Measurements from ENCODE around the gene TNRC18. TPM values are rescaled to one million over a fixed set of nuclear protein-coding genes. Genes with fewer than 3 reads are reported as not detected.

The TNRC18 gene
- total and polyA plus RNA-seq, 8 donors = 94.4 to 164 (median 133) TPM

DNA sequence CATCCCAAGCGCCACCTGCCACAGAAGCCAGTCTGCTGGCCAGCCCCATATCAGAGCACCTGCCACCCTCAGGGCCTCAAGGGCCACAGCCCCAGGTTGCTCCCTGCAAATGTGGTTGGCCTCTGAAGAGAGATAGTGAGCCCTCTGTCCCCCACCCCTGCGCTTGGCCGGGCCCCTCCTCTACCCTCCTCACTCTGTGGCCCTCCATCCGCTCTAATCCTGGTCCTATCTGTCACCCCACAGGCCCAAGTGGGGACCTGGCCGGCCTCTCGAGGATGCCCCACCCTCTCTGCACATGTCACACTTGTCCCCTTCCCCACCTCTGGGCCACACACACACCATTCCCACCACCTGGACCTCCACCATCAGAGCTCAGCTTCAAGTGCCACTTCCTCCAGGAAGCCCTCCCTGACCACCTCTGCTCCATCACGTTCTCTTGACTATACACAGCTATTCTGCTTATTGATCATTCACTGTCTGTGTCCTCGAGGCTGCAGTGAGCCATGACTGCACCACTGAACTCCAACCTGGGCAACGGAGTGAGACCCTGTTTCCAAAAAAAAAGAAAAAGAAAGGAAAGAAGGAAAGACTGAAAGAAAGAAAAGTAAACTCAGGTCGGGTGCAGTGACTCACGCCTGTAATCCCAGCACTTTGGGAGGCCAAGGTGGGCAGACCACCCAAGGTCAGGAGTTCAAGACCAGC, 42.4 kb downstream of the TNRC18 start:
- Histone ChIP-seq H3K4me1 (peaks cover 10 to 58% of the 10 kb centered on the region in 2 donors), H3K27me3 (no peaks in the 10 kb centered on the region), H3K9me3 (no peaks in the 10 kb centered on the region), H3K36me3 (peaks cover 0 to 56% of the 10 kb centered on the region in 2 donors), H3K27ac (no peak overlapping the region), H3K4me3 (no peak overlapping the region)
- TF ChIP-seq, protein P1, sequence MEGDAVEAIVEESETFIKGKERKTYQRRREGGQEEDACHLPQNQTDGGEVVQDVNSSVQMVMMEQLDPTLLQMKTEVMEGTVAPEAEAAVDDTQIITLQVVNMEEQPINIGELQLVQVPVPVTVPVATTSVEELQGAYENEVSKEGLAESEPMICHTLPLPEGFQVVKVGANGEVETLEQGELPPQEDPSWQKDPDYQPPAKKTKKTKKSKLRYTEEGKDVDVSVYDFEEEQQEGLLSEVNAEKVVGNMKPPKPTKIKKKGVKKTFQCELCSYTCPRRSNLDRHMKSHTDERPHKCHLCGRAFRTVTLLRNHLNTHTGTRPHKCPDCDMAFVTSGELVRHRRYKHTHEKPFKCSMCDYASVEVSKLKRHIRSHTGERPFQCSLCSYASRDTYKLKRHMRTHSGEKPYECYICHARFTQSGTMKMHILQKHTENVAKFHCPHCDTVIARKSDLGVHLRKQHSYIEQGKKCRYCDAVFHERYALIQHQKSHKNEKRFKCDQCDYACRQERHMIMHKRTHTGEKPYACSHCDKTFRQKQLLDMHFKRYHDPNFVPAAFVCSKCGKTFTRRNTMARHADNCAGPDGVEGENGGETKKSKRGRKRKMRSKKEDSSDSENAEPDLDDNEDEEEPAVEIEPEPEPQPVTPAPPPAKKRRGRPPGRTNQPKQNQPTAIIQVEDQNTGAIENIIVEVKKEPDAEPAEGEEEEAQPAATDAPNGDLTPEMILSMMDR (IDR thresholded peaks at IDR 0.05) = no peak
- ATAC-seq (no peak), DNase-seq (no peak)
- intact Hi-C loops (cut with DNase I) = no loop called here

DNA sequence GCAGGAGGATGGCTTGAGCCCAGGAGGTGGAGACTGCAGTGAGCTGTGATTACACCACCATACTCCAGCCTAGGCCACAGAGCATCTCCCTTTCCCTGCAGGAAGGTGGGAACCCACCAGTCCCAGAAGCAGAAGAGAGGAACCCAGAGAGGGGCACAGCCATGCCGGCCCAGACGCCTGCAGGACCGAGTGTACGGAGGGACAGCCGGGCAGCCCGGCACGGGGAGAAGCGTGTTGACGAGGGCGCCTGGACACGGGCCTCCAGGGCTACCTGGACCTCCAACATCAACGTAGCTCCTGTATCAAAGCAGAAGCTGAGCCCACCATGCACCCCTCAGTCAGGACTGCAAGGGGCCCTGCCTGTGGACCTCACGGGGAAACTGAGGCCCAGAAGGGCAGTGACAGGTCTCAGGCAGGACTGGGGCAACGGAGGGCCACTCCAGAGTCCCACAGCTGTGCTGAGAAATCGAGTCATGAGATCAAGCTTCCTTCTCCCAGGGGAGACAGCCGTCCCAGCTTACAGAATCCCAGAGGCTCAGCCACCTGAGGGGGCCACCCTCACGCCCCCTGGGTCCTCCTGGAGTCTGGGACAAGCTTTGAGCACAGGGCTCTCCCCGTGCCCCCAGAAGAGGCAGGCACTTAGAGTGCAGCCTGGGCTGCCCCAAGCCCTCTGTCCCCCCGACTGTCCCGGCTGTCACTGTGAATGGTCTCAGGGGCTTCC, 43.1 kb downstream of the TNRC18 start:
- peaks cover 0 to 56% of the 10 kb centered on the region in 2 donors for H3K36me3 ChIP-seq
- H3K9me3 ChIP-seq = no peaks in the 10 kb centered on the region
- intact Hi-C loops (cut with DNase I) = no loop called here
- no peak overlapping the region for H3K4me3 ChIP-seq
- no peaks in the 10 kb centered on the region for H3K27me3 ChIP-seq
- no peak for DNase-seq
- no peak for ATAC-seq
- H3K4me1 ChIP-seq = peaks cover 10 to 58% of the 10 kb centered on the region in 2 donors
- TF ChIP-seq, protein P1 (IDR thresholded peaks at IDR 0.05) = no peak
- H3K27ac ChIP-seq = no peak overlapping the region

DNA sequence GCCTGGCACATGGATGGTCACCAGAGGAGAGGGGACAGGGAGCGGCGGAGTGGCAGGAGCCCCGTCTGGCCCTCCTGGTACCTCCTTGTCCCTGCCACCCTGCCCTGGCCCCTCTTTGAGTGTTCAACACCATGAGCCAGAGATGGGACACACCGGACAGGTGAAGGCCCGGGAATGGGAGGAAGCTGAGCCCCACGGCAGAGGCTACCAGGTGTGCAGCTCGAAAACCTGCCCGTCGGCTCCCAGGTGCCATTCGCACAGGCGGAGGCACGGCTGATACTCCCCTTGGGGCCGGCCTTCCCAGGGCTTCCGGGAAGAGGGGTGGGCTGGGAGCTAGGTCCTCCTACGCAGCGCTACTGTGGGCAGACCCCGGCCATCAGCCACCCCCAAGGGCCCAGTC, 44.1 kb downstream of the TNRC18 start:
- no peak for ATAC-seq
- H3K27ac ChIP-seq = no peak overlapping the region
- peaks cover 0 to 59% of the 10 kb centered on the region in 2 donors for H3K36me3 ChIP-seq
- TF ChIP-seq, protein P1 (IDR thresholded peaks at IDR 0.05) = no peak
- H3K9me3 ChIP-seq = no peaks in the 10 kb centered on the region
- no peaks in the 10 kb centered on the region for H3K27me3 ChIP-seq
- peaks cover 10 to 52% of the 10 kb centered on the region in 2 donors for H3K4me1 ChIP-seq
- DNase-seq = no peak
- intact Hi-C loops (cut with DNase I) = no loop called here
- no peak overlapping the region for H3K4me3 ChIP-seq

DNA sequence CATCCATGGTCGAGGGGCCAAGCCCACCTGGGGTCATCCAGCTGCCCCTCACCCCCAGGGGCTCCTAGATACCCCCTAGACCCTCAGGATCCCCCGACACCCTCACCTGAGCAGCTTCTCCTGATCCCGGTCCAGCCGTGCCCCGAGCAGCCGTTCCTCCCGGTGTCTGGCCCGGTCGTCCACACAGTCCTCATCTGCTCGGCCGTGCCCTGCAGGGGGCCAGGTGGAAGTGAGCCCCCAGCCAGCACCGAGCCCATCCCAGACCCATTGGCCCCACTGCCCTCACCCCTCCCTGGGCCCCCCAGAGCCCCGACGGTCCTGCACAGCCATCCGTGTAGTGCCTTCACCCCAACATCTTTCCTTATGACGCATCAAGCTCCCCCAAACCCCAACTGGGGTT, 45.8 kb downstream of the TNRC18 start:
- TF ChIP-seq, protein P1 (IDR thresholded peaks at IDR 0.05) = no peak
- Histone ChIP-seq H3K27me3 (no peaks in the 10 kb centered on the region), H3K4me1 (peaks cover 5 to 35% of the 10 kb centered on the region in 2 donors), H3K36me3 (peaks cover 0 to 66% of the 10 kb centered on the region in 2 donors), H3K4me3 (no peak overlapping the region), H3K9me3 (no peaks in the 10 kb centered on the region), H3K27ac (no peak overlapping the region)
- DNase-seq (no peak), ATAC-seq (no peak)
- intact Hi-C loops (cut with DNase I) = no loop called here

DNA sequence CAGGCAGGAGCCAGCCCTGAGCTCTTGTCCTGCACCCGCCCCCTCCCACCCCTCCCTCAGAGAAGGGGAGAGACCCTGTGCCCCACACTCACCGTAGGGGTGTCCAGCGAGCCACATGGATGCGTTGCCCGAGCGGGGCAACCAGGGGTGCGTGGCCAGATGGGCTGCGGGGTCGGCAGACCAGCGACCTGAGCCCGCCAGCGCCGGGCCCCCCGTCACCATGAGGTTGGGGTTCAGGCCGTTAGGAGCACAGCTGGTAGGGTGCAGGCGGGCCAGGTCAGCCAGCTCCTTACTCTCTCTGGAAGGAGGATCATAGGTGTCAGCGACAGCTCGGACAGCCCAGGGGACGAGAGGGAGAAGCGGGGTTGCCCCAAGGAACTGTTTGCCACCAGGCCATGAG, 46.4 kb downstream of the TNRC18 start:
- TF ChIP-seq, protein P1 (IDR thresholded peaks at IDR 0.05) = no peak
- ATAC-seq = no peak

More for the DNA sequence above, 46.4 kb downstream of the TNRC18 start:
- peaks cover 2 to 30% of the 10 kb centered on the region in 2 donors for H3K4me1 ChIP-seq
- H3K4me3 ChIP-seq = no peak overlapping the region
- intact Hi-C loops (cut with DNase I) = no loop called here
- H3K9me3 ChIP-seq = no peaks in the 10 kb centered on the region
- no peak overlapping the region for H3K27ac ChIP-seq
- no peak for DNase-seq
- peaks cover 0 to 71% of the 10 kb centered on the region in 2 donors for H3K36me3 ChIP-seq
- no peaks in the 10 kb centered on the region for H3K27me3 ChIP-seq

Measured in left lung (tissue), 10 donors.